Stimulated activated CD4-positive, alpha-beta T cell treated with anti-CD3 and anti-CD28 coated beads, Interleukin-1b, Interleukin-23, amount 100 ng/mL, for 4 hours (primary cell): ENCODE data around the gene PGAP1.
"Not testable (repeated sequence)": the region's sequence is repeated elsewhere in the genome, so short reads cannot be mapped to it uniquely, and the experiment has no call there.

Experiments
- DNase-seq, 2 donors: peaks; one replicate each; pipeline ENCODE4 v3.0.0-alpha.2; 2020; ENCODE audit warnings: low read depth in 2 of 2

PGAP1 gene

DNA sequence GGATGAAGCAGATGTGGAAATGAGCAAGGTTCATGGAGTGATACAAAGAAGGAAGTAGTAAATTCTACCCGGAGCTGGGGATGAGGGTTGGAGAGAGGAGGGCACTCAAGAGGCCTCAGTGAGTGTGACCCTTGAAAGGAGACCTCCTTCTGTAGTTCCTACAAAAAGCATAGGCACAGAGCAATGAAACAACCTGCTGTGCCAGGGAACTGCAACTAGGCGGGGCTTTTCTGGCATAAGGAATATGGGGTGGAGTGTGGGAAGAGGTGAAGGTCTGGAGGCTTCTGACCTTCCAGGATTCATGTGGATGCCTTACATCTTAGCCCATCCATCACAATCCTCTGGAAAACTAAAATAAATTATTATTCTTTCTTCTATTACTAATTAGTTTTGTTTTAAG lies 25.5 kb upstream of the PGAP1 start:
- no peak for DNase-seq

DNA sequence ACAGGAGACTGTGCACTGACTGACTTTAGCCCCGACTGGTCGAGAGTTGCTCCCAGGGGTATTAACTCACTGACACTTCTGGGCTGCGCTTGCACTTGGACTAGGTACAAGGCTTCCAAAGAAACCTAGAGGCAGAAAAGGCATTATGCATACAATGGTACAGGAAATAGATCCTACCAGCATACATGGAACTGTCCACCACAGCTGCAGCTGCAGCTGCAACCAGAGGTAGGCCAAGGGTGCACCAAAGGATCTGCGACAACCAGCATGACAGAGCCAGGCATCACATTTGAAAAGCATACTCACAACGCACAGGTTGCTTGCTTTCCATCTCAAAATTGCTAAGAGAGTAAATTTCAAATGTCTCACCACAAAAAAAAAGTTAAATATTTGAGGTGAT lies 22.6 kb upstream of the PGAP1 start:
- DNase-seq, result no peak

DNA sequence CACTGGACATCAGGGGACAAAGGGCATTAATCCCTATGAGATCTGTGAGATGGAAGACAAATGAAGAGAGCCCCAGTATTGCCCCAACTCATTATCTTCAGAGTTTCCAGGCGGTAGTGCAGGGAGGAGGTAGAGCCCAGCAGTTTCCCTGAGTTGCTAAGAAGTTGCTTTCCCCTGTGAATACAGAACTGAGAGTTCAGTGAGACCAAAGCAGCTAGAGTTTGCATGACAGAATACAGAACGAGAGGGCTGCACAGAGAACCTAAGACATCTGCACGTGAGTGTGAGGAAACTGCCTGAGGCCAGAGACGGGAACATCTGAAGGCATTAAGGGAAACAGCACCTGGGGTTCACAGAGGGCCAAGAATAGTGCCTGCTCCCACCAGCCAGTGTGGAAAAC lies 18.1 kb upstream of the PGAP1 start:
- DNase-seq, result no peak

DNA sequence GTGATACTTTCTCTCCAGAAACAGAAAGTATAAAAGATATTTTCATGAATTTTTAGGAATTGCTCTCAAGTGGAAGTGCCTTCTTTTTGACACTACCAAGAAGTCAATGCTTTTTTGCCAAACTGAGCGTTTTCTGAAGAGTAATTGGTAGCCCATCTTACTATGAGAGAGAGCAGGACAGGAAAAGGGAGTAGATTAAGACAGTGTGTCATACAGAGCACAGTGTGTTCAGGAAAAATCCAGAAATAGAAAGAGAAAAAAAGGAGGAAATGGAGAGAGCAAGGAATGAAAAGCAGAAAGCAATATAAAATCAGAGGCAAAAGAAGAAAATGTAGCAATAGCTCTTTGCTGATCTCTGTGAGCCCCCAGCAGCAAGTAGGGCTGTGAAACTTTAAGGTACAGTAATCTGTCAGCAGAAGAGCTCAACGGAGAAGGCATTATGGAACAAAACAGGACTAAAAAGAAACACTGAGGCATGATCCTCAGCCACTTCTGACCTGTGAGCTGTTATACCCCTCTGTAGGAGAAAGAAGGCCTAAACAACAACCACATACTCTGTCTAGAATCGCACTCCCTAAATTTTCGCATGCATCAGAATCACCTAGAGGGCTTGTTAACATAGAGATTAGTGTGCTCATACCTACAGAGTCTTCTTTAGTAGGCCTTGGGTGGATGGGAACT lies 15.0 kb upstream of the PGAP1 start:
- no peak for DNase-seq

DNA sequence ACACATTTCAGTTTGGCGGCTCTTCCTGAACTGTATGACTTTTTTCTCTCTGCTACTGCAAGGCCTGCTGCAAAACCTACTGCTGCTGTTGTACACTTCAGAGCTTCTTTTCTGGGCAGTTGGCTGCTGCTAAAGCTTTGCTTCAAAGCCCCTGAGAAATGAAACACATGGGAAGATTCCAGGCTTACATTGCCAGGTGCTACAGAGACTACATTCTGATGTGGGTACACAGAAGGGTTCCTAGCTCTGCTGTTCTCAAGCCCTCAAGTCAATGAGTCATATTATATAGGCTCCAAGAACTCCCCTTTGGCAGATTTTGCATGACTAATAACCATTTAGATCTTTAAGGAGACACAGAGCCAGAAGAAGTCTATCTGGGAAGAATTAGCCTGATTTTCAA lies 12.9 kb upstream of the PGAP1 start:
- DNase-seq, result no peak

DNA sequence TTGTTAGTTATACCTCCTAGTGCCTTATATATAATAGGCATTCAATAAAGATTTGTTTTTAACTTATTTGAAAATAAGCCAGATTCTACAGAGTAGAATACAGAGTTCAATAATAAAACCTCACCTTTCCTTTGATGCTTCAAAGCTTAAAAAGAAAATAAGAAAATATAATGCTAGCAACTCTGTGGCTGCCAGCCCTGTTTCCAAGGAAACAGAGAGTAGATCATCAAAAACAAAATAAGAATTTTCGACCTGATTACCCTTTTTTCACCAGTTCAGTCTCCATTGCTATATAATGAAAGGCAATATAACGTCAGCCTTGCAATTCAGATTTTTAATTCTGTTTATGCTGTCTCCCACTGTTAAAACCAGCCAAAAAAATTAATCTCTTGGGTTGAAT lies 8.9 kb upstream of the PGAP1 start:
- DNase-seq, result no peak

DNA sequence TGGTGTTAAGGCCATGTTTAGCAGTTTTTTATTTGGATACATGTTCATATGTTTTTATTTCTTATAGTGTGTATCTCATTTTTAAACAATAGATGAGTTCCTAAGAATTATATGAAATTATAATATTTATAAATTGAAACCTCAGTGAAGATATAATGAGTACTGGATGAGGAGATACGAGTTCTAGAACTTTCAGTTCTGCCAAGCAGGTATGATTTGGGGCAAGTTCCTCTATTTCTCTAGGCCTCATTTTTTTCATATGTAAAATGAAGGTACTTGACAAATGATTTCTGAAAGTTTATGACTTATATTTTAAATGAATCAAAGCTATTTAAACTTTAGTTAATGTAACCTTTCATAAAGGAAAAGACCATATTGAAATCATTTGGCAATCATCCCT lies 8.2 kb upstream of the PGAP1 start:
- no peak for DNase-seq

DNA sequence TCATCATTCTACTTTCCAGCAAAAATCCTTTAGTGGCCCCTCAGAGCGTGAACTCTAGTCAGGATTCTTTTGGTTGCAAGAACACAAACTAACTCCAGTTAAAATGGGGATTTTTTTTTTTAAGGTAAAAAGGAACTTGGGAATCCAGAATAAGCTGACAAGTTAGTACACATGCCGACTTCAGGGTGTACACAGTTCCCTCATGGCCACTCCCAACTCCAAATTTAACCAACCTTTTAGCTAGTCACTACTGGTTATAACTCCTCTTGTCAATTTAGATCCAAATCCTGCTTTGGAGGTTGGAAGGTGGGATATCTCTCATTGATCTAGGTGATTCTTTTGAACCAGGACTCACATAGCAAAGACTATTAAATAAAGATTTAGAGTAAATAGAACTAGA lies 5.0 kb upstream of the PGAP1 start:
- DNase-seq, result no peak

DNA sequence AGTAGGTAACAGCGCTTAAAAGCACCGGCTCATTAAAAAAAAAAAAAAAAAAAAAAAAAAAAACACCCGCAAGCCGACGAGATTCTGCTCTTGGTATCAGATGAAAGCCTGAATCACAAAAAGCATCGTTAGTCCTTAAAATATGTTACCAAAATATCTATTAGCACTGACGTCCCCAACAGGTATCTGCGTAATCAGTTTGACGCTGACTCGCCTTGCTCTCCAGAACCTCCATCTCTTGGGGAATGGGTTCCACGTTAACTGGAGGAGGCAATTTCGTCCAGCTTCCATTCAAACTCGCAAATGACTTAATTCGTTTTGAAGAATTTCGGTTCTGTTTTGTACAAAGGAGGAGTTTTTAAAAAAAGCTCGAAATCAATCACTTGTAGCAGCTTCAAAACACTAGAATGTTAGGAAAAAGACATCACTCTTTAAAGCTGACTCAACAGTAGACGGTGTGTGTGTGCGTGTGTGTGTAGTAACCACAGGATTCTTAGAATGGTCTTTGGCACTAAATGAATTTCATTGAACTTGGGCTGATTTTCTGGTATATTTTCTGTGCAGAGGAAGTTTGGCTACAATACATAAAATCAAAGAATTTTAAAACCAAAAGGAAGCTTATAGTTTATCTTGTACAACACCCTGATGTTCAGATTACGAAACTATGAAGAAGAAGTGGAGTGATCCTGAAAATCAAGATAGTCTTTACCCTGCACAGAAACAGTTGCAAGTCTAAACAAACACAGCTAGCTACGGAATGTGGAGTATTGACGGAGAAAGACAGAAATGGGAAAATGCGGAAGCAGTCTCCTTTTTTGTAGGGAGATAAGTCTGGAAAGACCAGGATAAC lies 1.1 kb upstream of the PGAP1 start:
- peak; percentile 23 to 37 for DNase-seq

DNA sequence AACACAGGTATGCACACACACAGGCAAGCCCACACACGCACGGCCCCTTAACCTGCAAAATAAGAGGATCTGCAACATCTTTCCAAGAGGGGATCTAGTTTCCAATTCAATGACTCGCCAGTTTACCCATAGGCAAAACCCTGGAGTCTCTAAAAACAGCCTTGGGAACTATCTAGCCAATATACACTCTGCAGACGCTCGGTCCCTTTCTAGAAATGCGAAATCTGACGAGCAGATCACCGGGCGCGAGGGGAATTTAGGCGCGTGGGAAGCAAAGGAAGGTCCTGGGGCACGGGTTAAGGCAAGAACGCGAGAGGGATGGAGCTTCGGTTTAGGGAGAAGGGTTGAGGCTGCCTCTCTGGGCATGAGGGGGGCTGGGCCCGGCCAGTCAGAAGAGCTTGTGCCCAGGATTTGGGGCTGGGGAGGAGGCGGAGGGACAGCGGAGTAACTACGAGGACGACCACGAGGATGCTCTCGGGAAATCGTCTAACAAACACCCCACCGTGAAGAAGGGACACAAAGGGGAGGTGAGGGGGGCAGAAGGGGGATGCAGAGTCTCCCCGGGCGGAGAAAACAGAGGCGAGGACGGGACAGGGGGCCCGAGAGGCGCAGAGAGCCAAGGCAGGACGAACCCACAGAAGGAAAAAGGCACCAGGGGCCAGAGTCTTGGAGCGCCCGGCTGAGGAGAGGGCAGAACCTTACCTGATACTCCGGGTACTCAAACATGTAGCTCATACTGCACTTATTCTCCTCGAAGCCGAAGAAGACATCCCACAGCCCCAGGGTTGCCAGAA lies 542 bp downstream of the PGAP1 start:
- peak; percentile 27 to 28 for DNase-seq

DNA sequence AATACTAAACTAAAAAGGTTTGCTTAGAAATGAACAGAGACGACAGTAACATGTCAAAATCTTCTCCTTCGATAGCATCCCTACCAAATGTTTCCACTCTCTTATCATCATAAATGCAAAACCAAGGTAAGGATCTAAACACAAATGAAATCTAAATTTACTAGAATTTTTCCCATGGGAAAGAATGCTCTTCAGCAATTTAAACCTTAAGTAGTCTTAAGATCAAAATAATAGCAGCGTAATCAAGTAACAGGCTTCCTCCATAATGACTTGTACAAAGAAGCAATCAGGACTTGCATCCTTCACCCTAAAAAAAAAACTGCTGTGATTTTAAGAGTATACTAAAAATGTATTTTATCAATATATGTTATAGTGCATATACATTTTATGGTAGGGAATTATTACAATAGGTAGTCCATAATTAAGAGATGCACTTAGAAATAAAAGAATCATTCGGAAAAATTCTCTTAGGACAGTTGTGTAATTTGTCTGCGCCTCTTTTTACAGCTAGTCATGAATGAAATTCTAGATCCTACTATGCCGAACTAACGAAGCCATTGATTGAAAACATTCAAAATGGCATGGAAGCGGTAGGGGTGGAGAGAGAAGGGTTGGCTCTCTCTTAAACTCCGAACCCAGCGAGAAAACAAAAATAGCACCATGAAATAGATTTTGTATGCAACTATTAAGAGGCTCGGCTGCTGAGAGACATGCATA lies 1.3 kb downstream of the PGAP1 start:
- no peak for DNase-seq

DNA sequence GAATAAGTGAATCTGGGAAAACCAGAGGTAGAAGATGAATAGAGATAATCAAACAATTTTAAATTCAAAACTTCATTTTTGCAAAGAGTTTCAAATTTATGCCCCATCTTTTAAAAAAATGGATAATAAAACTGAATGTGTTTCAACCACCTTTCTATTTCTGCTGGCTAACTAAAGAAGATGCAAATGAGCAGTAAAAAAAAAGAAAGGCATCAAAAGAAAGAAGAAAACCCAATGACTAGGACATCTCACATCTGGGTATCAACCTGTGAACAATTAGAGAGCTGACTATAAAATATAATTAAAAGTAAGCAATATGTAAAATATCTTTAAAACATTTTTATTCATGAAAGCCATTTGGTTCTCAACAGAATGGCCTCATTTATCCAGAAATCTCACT lies 2.5 kb downstream of the PGAP1 start:
- no peak for DNase-seq

DNA sequence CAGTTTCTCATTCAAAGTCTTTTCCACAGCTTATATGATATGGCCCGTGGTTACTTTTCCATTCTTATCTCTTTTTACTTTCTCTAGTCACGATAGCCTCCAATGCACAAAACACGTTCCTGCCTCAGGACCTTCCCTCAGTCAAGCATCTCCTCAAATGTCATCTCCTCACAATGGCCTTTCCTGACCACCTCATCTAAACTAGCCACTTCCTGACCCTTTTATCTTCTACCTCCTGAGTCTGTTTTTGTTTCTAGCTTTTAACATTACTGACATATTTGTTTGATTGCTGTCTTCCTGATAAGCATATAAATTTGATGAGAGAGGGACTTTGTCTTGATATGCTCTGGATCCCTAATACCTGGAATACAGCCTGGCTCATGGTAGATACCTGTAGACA lies 7.6 kb downstream of the PGAP1 start:
- no peak for DNase-seq

DNA sequence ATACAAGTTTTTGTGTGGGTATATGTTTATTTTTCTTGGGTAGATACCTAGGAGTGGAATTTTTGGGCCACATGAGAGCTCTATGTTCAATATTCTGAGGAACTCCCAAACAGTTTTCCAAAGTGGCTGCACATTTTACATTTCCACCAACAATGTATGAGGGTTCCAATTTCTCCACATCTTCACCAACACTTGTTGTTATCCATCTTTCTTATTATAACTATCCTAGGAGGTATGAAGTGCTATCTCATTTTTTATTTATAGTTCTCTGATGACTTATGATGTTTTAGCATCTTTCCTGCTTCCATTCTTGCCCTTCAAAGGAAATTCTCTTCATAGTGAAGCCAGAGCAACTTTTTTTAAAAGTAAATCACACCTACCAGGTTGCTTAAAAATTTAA lies 8.7 kb downstream of the PGAP1 start:
- DNase-seq, result no peak

DNA sequence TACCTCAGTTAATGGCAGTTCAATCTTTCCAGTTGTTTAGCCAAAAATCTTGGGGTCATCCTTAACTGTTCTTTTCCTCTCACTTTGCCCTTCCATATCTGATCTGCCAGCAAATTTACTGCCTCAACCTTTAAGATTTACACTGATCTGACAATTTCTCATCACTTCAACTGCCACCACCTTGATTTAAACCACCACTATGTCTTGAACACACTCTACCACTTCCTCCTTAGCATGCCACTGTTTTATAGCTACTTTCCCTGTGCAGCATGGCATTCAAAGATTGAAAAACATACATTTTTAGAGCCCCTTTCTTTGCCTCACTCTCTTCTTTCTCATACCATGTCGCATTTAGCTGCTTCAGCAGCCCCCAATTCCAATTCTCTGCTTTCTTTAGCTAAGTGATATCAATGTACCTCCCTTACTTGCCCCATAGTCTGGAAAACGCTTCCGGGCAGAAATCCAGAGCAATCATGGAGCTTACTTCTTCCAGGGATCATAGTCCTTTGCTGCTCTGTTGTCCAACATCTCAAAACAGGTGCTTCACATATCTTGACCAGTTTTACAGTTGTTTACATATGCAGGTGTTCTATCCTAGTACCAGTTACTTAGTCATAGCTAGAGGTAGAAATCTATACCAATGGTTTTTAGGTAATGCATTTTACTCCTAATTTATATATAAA lies 10.9 kb downstream of the PGAP1 start:
- no peak for DNase-seq

DNA sequence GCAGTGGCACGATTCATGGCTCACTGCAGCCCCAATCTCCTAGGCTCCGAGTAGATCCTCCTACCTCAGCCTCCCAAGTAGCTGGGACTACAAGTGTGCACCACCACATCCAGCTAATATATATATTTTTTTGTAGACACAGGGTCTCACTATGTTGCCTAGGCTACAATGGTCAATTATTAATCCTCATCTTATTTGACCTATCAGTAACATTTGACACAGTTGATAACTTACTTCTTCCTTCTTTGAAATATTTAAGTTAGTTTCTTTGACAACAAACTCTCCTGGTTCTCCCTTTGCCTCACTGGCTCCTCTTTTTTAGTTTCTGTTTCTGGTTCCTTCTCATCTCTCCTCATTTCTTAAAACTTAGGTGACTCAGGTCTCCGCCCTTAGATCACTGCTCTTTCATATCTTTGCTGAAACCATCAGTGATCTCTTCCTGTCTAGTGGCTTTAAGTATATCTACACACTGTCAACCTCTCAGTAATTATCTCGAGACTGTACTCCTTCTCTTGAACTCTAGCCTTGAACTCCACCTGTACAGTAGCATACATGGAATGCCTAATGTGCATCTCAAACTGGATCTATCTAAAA lies 11.5 kb downstream of the PGAP1 start:
- peak in 1 of 2 donors; percentile 18 for DNase-seq

DNA sequence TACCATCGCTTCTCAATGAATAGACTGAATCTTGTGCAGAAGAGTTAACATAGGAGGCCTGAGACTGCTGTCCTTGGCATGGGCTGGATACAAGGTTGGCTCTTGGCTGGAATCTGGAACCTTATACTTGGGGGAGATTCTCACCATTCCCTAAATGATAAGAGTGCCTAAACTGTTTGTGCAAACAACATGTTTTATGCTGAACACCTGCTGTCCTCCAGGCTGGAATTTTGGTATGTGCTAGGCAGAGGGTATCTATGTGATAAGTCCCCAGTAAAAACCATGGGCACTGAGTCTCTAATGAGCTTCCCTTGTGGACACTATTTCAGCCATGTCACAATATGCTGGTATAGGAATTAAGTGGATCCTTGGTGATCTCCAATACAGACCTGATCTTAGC lies 12.8 kb downstream of the PGAP1 start:
- no peak for DNase-seq

DNA sequence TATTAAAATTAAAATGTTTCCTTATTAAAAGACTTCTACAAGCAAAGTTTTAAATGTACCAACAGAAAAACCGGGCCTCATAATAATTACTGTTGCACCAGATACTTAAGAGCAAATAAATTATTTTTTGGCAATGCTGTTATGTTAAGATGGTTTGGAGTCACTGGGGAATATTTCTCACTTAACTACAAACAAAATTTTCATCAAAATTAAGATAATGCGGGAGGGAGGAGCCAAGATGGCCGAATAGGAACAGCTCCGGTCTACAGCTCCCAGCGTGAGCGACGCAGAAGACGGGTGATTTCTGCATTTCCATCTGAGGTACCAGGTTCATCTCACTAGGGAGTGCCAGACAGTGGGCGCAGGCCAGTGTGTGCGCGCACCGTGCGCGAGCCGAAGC lies 21.1 kb downstream of the PGAP1 start:
- DNase-seq, result not testable (repeated sequence)

DNA sequence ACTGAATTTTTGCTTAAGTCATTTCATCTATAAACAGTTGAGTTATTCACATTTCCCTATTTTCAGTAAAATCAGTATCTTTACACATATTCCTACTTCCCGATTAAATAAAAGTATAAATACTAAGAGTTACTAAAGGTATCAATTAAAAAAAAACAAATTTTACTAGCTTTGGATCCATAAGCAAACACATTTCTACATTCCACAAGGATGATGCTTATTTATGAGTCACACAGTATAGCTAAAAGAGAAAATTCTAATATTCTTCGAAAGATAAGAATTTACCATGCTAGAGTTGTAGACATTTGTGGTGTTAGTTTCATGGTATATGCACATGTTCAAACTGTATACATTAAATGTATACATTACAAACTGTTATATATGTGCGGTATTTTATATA lies 23.7 kb downstream of the PGAP1 start:
- DNase-seq, result no peak

DNA sequence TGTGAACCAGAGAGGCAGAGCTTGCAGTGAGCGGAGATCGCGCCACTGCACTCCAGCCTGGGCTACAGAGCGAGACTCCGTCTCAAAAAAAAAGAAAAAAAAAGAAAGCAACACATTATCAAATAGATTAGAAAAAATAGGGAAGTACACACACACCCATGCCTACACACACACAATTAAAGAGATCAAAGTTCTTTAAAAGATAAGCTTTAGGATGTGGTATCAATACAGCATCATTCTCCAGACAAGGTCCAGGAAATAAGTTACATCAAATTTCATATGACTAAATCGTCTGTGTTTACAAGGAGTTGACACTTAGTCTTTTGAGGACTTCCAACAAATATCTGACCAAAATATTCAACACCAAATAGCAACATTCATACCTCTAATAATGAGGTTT lies 25.7 kb downstream of the PGAP1 start:
- DNase-seq, result no peak

DNA sequence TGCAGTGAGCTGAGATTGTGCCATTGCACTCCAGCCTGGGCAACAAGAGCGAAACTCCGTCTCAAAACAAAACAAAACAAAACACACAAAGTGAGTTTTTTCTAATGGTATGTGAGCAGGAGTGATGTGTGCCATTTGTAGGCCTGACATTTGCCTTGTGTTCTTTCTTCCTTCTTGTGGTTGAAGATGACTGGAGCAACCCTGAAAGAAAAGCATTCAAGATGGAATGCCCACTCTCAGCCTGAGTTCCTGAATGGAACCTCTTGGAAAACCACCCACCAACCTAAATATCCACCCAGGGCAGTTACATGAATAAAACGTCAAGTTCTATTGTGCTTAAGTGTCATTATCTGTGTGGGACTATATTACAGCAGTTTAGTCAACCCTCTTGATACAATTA lies 26.5 kb downstream of the PGAP1 start:
- no peak for DNase-seq
